PC-3 (cell line): ENCODE measurements around the gene TLX3.

ENCODE experiments used
- CTCF ChIP-seq: fragments of 300-600 bp; sonication (generic); conservative IDR thresholded peaks from 2 replicates; pipeline ENCODE4 v1.5.1; 2017; ENCODE audit warnings: antibody characterized with exemption, low read depth, mild to moderate bottlenecking, low read length
- EZH2 ChIP-seq: fragments of 300-600 bp; sonication (generic); IDR thresholded peaks from one replicate; pipeline ENCODE4 v1.6.1; 2017; ENCODE audit warnings: antibody characterized with exemption, mild to moderate bottlenecking, low read length; ENCODE audit not compliant: unreplicated experiment

- TF ChIP-seq CTCF, result no peak
- TF ChIP-seq EZH2, result no peak
Measured at GRCh38 chr5:171264843-171265242, 44.2 kb upstream of the TLX3 start.
